ENCODE measurements around the gene BUB3.

DNA sequence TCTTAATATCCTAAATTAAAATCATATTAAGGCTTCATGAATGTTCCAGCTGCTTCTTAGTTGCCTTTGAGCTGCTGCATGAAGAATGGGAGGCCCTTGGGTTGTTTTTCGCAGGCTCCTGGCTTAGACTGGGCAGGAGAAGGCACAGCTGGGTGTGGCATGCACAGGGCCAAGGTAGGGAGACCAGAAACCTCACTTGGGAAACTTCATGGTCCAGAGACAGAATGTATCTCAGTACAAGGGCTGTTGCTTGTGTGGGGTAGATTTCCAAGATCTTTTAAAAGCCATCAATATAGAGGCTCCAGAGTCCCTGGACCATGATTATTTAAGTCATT, 49.9 kb downstream of the BUB3 start:
- TF ChIP-seq EZH2phosphoT487 (IDR thresholded peaks at IDR 0.05; ENCODE audit: insufficient read depth, low read depth) (no peak), EZH2 (IDR thresholded peaks at IDR 0.05; ENCODE audit: insufficient read depth, poor library complexity, severe bottlenecking) (no peak)
